ENCODE results near the gene OPA3.
A peak's percentile ranks its signal among the peaks of the same experiment; 100 is the strongest.
"Not testable (repeated sequence)": the region's sequence is repeated elsewhere in the genome, so short reads cannot be mapped to it uniquely, and the experiment has no call there.

OPA3 gene

DNA sequence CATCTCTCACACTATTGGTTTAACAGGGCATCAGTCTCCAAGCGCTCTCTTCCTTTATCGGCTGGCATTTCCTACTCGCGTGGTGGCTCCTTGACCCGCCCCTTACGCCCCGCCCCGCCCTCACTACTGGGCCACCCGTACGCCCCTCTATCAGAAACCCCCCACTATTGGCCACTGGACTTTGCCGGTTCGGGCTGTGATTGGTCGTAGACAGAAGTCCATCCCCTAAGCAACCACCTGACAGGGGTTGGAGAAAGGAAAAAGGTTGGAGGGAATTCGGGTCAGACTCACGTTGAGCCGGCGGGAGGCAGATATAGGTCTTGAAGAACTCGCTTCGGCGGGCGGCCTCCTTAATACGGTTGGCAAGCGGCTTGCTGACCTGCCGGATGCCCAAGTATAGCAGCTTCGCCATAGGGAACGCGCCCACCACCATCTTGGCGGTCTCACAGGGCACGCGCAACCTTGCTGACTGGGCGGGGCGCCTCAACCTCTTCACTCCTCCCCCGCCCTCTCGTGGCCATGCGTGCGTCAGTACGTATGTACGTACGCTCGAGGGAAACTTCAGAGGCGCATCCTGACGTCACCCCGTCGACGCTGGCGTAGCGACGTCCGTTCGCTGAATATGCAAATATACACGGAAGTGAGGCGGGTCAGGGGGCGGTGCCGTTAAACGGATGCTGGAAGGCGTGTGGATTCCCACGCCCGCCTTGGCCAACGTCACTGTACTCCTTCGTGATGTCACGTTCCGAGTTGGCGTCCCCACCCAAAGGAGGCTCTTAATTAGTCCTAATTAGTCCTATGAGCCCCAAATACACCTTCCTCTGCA, at the start of gene OPA3:
Gene OPA3, minus strand, starts transcription at position 471 of the 826 bp plus-strand sequence. Its CDS starts 38 bp downstream, at position 433.
- DNase-seq, result peak; percentile 100

DNA sequence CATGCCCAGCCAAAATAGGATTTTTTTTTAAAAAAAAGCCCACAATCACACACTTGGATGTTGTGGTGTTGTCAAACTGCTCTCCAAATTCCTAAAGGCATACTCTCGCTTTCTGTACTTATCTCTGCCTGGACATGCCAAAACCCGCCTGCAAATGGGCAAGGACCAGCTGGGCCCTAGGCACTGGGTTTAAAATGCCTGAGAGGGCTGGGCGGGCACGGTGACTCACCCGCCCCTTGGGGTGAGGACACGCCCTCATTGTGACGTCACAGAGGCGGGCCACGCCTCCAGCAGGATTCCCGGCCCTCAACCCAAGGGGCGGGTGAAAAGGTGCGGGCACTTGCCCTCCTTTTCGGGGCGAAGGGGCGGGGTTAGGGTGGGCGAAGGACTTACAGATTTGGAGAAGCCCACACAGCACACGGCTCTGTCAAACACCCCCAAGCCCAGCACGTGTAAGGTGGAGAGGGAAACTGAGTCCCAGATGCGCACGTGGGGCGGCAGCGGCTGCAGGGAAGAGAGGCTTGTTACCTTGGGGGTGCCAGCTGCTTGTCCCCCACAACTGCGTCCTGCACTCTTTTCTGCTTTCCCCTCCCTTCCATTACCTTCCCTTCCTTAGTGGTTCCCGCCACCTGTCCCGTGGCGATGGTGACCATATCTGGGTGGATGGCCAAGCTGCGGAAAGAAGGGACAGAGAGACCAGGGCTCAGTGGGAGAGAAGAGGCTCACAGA, 48.0 kb upstream of the OPA3 start:
- peak; percentile 48 for DNase-seq

DNA sequence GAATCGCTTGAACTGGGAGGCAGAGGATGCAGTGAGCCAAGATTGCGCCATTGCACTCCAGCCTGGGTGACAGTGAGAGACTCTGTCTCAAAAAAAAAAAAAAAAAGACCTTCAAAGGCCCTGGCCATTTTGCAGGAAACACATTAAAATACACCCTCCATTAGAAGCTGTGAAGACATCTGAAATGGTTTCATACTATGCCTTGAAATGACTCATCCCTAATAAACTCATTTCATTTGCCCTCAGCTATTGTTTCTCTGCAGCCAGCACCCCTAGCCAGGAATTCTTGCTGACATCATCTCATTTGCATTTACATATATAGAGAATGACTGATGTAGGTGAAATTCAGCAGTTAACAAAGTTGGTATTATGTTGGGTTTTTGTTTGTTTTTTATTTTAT, 45.9 kb upstream of the OPA3 start:
- peak; percentile 74 for DNase-seq

DNA sequence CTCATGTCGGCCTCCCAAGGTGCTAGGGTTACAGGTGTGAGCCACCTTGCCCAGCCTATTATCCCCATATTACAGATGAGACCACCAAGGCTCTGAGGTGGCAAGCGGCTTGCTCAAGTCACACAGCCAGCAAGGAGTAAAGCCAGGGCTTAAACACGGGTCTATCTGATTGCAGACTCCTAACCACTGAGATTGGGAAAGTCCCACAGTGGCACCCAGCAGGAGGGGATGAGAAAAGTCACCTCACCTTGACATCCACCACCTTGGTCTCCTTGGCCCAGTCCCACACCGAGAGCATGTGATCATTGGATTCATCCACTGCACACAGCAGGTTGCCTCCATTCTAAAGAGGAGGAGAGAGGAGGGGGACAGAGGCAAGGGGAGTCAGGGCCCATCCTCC, 45.1 kb upstream of the OPA3 start:
- no peak for DNase-seq

DNA sequence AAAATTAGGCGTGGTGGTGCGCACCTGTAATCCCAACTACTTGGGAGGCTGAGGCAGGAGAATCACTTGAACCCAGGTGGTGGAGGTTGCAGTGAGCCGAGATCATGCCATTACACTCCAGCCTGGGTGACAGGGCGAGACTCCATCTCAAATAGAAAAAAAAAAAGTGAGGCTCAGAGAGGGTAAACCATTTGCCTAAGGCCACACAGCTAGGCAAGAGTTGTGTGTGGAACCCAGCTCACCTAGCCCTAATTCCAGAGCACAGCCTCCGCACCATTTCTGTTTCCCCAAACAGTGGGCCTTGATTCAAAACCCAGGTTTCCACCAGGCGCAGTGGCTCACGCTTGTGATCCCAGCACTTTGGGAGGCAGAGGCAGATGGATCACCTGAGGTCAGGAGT, 43.6 kb upstream of the OPA3 start:
- not testable (repeated sequence) for DNase-seq

GRCh38 chr19:45623984-45624383, 39.4 kb upstream of the OPA3 start:
- no peak for DNase-seq

GRCh38 chr19:45621976-45622503, 37.4 kb upstream of the OPA3 start:
- DNase-seq, result no peak

DNA sequence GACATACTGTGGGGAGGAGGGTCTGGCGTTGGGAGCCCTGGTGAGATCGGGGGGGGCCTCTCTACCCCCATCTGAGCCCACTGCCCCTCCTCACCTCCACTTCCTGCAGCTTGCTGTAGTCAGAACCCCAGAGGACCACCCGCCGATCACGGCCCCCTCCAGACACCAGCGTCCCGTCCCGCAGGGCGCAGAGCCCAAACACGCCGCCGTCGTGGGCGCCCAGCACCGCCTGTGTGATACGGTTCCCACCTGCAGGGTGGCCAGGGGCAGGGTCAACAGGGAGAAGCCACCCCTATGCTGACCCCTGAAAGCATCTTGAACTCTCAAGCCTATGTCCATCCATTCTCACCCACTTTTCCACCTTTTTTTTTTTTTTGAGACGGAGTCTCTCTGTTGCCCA, 36.8 kb upstream of the OPA3 start:
- DNase-seq, result no peak

- no peak for DNase-seq
Measured at GRCh38 chr19:45616704-45617017, 32.1 kb upstream of the OPA3 start.

DNA sequence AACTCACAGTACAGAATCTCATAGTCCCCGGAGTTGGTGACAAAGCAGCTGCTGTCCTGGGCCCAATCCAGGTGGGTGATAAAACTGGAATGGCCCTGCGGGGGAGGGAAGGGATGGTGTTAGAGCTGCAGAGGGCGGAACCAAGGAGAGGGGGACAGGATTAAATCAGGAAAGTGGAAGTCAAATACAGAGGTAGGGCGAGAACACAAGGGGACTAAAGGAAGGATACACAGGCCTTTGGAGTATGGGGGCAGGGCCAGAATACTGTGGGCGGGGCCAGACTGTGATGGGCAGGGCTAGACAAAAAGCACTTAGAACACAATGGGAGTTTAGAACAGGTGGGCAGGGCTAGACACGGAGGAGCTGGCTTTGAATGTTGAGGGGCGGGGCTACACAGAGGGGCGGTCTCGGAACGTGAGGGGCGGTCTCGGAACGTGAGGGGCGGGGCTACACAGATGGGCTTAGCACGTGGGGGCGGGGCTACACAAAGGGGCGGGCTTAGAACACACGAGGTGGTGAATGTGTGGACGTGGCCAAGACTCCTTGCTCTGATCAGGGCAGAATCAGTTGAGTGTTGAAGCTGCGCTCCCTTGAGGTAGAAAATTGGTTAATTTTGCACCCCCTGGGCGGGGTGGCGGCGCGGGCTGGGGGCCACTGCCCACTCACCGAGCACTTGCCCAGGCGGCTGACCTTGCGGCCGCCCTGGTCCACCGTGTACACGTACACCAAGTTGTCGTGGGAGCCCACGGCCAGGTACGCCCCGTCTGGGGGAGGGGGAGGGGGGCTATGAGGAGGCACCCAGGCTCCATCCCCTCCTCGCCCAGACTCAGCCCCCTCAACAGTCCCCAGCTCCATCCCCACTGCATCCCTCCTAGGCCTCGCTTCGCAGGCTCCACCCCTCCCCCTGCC, 31.4 kb upstream of the OPA3 start:
- peak; percentile 45 for DNase-seq

- DNase-seq, result not testable (repeated sequence)
Measured at GRCh38 chr19:45615056-45615455, 30.5 kb upstream of the OPA3 start.

GRCh38 chr19:45613926-45614725, 29.5 kb upstream of the OPA3 start:
- DNase-seq, result peak; percentile 95

DNA sequence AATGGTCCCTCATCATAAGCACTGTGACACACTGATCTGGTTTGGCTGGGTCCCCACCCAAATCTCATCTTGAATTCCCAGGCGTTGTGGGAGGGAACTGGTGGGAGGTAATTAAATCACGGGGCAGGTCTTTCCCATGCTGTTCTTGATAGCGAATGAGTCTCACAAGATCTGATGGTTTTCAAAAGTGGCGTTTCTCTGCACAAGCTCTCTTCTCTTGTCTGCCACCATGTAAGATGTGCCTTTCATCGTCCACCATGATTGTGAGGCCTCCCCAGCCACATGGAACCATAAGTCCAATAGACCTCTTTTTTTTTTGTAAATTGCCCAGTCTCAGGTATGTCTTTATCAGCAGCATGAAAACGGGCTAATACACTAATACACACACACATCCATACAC, 24.3 kb upstream of the OPA3 start:
- no peak for DNase-seq

GRCh38 chr19:45607071-45608029, 22.7 kb upstream of the OPA3 start:
- DNase-seq, result peak; percentile 43

- DNase-seq, result no peak
Measured at GRCh38 chr19:45601524-45602374, 17.1 kb upstream of the OPA3 start, which contains the start of gene GPR4. TSS of gene GPR4 (minus strand) at chr19:45602212. CDS start at chr19:45591866, 10,346 bp downstream.

DNA sequence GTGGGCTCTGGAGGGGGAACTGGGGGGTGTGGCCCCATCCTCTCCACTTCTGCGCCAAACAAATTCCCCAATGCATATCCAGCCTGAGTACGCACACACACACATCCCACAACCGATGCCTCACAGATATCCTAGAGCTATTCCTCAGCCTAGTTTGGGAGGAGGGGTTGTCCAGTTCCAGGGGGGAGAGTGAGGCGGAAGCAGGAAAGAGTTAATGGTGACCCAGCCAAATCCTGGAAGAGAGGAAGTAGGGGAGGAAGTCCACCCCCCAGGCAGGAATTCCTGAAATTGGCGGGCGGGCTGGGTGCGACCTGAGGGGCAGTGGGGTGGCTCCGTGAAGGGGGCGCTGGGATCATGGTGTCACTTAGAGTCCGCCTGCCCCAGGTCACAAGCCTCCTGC, 16.5 kb upstream of the OPA3 start:
- no peak for DNase-seq

GRCh38 chr19:45600340-45600885, 15.8 kb upstream of the OPA3 start:
- no peak for DNase-seq

DNA sequence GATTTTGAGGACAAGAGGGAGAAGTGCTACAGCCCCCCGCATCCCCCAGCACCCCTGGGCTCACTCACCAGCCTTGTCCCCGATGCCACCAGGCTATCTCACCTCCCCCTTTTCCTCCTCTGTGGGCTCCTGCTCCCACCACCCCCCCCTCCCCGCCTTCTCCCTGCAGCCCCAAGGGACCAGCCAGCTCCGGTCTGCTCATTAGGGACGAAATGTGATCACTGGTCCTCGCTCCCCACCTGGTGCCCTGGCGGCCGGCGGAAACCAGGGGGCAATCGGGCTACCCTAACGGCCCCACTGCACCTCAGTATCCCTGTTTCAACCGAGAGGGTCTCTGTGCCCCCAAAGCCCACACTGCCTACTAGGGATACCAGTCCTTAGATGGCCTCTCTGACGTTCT, 14.7 kb upstream of the OPA3 start:
- DNase-seq, result no peak

DNA sequence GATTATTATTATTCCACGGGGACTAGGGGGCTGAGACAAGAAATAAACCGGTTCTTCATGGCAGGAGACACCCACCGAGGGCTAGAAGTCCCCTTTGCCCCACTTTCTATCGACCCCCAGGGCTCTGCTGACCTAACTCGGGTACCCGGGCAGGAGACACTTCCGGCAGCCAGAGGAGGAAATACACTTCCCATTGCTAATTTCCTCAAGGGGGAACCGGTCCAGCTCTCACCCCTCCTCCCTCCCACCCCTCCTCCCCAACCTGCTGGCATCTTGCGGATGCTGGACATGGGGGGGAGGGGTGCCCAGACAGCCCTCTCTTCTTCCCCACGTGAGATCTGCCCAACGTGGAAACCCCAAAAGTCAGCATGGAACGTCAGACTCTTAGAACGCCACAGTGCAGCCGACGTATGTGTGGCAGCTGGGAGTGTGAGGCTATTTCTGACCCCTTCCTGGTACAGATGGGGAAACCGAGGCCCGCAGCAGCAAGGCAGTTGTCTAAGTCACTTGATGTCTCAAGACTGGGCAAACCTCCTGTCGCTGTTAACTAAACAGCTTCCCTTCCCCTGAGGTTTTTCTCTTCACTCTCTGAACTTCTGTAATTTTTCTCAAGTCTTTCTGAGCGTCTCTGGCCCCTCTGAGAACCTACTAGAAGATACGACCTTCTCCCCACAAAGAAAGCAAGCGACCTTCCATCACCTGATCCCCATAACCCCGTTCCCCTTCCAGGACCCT, 13.8 kb upstream of the OPA3 start:
- DNase-seq, result peak; percentile 22

Measured in inflammatory macrophage treated with lipopolysaccharide for 4 hours (primary cell).